MM.1S (cell line): ENCODE measurements around the gene SEPTIN10.

Experiments used
- CTCF ChIP-seq: fragments of 300-600 bp; sonication (generic); IDR thresholded peaks from 2 replicates; pipeline ENCODE4 v1.5.1; 2016; ENCODE audit warnings: antibody characterized with exemption, low read length, mixed read lengths
- EZH2phosphoT487 ChIP-seq: fragments of 300-600 bp; sonication (generic); IDR thresholded peaks from 2 replicates; pipeline ENCODE4 v1.6.1; 2018; ENCODE audit warnings: antibody characterized with exemption, low read length

- TF ChIP-seq CTCF, result no peak
- no peak for TF ChIP-seq EZH2phosphoT487
Observed at GRCh38 chr2:109537565-109538222, 76.1 kb downstream of the SEPTIN10 start.
